K562 (cell line): ENCODE results near the gene PITPNC1. TPM values are rescaled to one million over a fixed set of nuclear protein-coding genes. Genes with fewer than 3 reads are reported as not detected.

Experiments used
- ASH1L ChIP-seq: fragments of 450-650 bp; IDR thresholded peaks from 2 replicates; pipeline ENCODE4 v1.6.1; 2018; ENCODE audit warnings: borderline replicate concordance, mild to moderate bottlenecking, low read depth; ENCODE audit not compliant: partially characterized antibody
- BACH1 ChIP-seq: fragments of 200-800 bp; sonication (Bioruptor generic); IDR thresholded peaks from 2 replicates; pipeline ENCODE4 v1.6.1; 2016; ENCODE audit warnings: missing genetic modification characterization, missing compliant biosample characterization
- CHD1 ChIP-seq: fragments of 200-600 bp; sonication (generic); IDR thresholded peaks from one replicate; pipeline ENCODE4 v1.6.1; 2012; ENCODE audit warnings: mild to moderate bottlenecking, moderate library complexity, low read length, inconsistent platforms
- ELF4 ChIP-seq: fragments of 450-650 bp; formaldehyde crosslinking; IDR thresholded peaks from 2 replicates; pipeline ENCODE4 v1.4.0; 2022; ENCODE audit warnings: missing genetic modification characterization
- GABPA ChIP-seq: fragments of 200-800 bp; sonication (Bioruptor generic); conservative IDR thresholded peaks from 2 replicates; pipeline ENCODE4 v1.6.1; 2016; ENCODE audit warnings: low read depth, missing genetic modification characterization, missing compliant biosample characterization
- HNRNPUL1 ChIP-seq: fragments of 200-400 bp; formaldehyde crosslinking; IDR thresholded peaks from 2 replicates; pipeline ENCODE4 v1.6.1; 2017; ENCODE audit warnings: low read length
- HSF4 ChIP-seq: fragments of 250-450 bp; sonication (Bioruptor Pico); IDR thresholded peaks from 2 replicates; pipeline ENCODE4 v2.1.2; 2022; ENCODE audit warnings: mild to moderate bottlenecking, moderate library complexity, borderline replicate concordance
- MCM3 ChIP-seq: fragments of 450-650 bp; IDR thresholded peaks from 2 replicates; pipeline ENCODE4 v1.6.1; 2016
- MYBL2 ChIP-seq, 2 experiments: fragments of 450-650 bp in 1 of 2; sonication (generic) in 1 of 2; formaldehyde crosslinking in 1 of 2; IDR thresholded peaks; 2 replicates each; pipeline versions ENCODE4 v1.6.1 to v1.8.1; 2017 to 2022; ENCODE audit warnings: borderline replicate concordance in 1 of 2, inconsistent platforms in 1 of 2, low read depth in 1 of 2, mild to moderate bottlenecking in 1 of 2, missing genetic modification reagents in 1 of 2, moderate library complexity in 1 of 2
- NR2F6 ChIP-seq: fragments of 450-650 bp; formaldehyde crosslinking; IDR thresholded peaks from 2 replicates; pipeline ENCODE4 v1.4.0; 2020; ENCODE audit warnings: mild to moderate bottlenecking
- PHB2 ChIP-seq: fragments of 450-650 bp; IDR thresholded peaks from 2 replicates; pipeline ENCODE4 v1.6.1; 2017; ENCODE audit warnings: low read depth
- RBM22 ChIP-seq: fragments of 200-400 bp; formaldehyde crosslinking; IDR thresholded peaks from 2 replicates; pipeline ENCODE4 v1.6.1; 2018; ENCODE audit warnings: low read length, low read depth; ENCODE audit not compliant: poor library complexity, severe bottlenecking
- RBM39 ChIP-seq: fragments of 200-400 bp; formaldehyde crosslinking; optimal IDR thresholded peaks from 2 replicates; pipeline ENCODE3; 2018; ENCODE audit warnings: low read depth, low read length
- SUPT5H ChIP-seq: fragments of 450-650 bp; IDR thresholded peaks from 2 replicates; pipeline ENCODE4 v1.6.1; 2016
- ZNF121 ChIP-seq: sonication (generic); formaldehyde crosslinking; conservative IDR thresholded peaks from 2 replicates; pipeline ENCODE4 v1.8.0; 2022; ENCODE audit warnings: missing genetic modification reagents
- ZNF134 ChIP-seq: fragments of 250-450 bp; sonication (Bioruptor Pico); conservative IDR thresholded peaks from 2 replicates; pipeline ENCODE4 v1.4.0; 2020
- ZNF444 ChIP-seq: fragments of 250-450 bp; sonication (Bioruptor Pico); IDR thresholded peaks from 2 replicates; pipeline ENCODE4 v1.4.0; 2020; ENCODE audit warnings: mild to moderate bottlenecking, moderate library complexity
- ZNF717 ChIP-seq: fragments of 250-450 bp; sonication (Bioruptor Pico); IDR thresholded peaks from 2 replicates; pipeline ENCODE4 v1.5.0; 2021
- polyA plus RNA-seq, 8 experiments: library from polyadenylated mRNA; depleted of rRNA in 4 of 8; stranded (reverse) in 5 of 8; unstranded in 3 of 8; fragments of >200 nt; fragmentation: Nextera tagmentation in 2 of 8; fragmentation: Illumina TruSeq in 1 of 8; extraction: Ambion mirVana in 2 of 8; extraction: Trizol in 1 of 8; gene quantifications; 2 replicates each; pipeline versions ENCODE4 v1.2.1 to v1.2.3, GENCODE V29; 2011 to 2014; ENCODE audit warnings: inconsistent platforms in 1 of 8, missing spikeins in 1 of 8
- total RNA-seq, 7 experiments: library from RNA; depleted of rRNA in 6 of 7; stranded (reverse); fragments of >200 nt in 6 of 7; fragmentation: Illumina TruSeq in 2 of 7; extraction: Trizol in 2 of 7; gene quantifications; 2 replicates each; pipeline versions ENCODE4 v1.2.1 to v1.2.3, GENCODE V29; 2011 to 2021; ENCODE audit warnings: low replicate concordance in 1 of 7
- TF ChIP-seq, protein P1 (sequence below): sonication (generic); formaldehyde crosslinking; IDR thresholded peaks from 2 replicates; pipeline ENCODE4 v1.8.1; 2023; ENCODE audit warnings: mild to moderate bottlenecking, missing genetic modification reagents
- TF ChIP-seq, protein P2 (sequence below): fragments of 250-450 bp; sonication (Bioruptor Pico); IDR thresholded peaks from 2 replicates; pipeline ENCODE4 v1.4.0; 2020; ENCODE audit warnings: mild to moderate bottlenecking, moderate library complexity
- TF ChIP-seq, protein P3 (sequence below): IDR thresholded peaks from 3 replicates; pipeline ENCODE4 v1.6.1; 2011; ENCODE audit warnings: borderline replicate concordance, mild to moderate bottlenecking; ENCODE audit not compliant: insufficient read length, insufficient read depth
- TF ChIP-seq, protein P4 (sequence below): sonication (generic); formaldehyde crosslinking; IDR thresholded peaks from 2 replicates; pipeline ENCODE4 v1.8.0; 2023; ENCODE audit warnings: mild to moderate bottlenecking, missing genetic modification reagents

Gene PITPNC1
- total and polyA plus RNA-seq, 9 of the 15 experiments (the other 6 are each of a cell fraction or from before 2014, with no cell fraction given): 0.11 to 1.1 (median 0.65) TPM

DNA sequence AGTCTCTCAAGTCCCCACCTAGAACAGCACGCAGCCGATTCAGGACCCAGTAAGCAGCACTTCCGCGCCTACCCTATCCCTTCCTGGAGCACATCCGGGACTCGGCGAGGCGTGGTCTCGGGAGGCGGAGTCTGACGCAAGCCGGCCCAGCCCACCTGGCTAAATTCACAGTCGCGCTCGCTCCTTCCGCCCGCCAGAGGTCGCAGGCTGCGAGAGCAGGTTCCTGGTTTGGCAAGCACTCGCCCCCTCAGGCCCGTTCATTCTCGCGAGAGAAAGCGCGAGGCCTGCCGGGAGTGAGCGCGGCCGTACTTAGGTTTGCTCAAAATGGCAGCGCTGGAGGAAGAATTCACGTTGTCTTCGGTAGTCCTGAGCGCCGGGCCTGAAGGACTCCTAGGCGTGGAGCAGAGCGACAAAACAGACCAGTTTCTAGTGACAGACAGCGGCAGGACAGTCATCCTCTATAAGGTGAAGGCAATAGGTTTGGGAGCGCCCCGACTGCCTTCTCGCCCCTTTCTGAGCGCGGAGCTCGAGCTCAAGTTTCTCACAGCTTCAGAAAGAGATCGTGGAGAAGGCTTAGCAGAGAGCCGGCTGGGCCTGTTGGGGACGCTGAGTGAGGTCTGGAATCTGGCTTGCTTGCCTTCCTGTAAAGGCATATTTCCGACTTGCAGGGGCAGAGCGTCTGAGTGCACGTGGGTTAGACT is 340.7 kb downstream of the PITPNC1 start, which contains the start of gene NOL11 (continued):
- TF ChIP-seq ZNF134 (no peak), ELF4 (CRISPR knock-in tag) (no peak), BACH1 (tag) (no peak), SUPT5H (peak; percentile 96), CHD1 (peak; percentile 71), MCM3 (no peak), PHB2 (no peak), HNRNPUL1 (no peak), NR2F6 (CRISPR knock-in tag) (no peak), RBM22 (peak; percentile 87), ASH1L (peak; percentile 35), ZNF717 (CRISPR knock-in tag) (no peak), MYBL2 (IDR thresholded peaks at IDR 0.05; ENCODE audit: low read depth) (no peak), MYBL2 (CRISPR knock-in tag; IDR thresholded peaks at IDR 0.05; ENCODE audit: borderline replicate concordance) (no peak), ZNF121 (CRISPR knock-in tag) (no peak), HSF4 (no peak), GABPA (tag) (peak; percentile 87), ZNF444 (CRISPR knock-in tag) (no peak), RBM39 (no peak)
- TF ChIP-seq, protein P1, sequence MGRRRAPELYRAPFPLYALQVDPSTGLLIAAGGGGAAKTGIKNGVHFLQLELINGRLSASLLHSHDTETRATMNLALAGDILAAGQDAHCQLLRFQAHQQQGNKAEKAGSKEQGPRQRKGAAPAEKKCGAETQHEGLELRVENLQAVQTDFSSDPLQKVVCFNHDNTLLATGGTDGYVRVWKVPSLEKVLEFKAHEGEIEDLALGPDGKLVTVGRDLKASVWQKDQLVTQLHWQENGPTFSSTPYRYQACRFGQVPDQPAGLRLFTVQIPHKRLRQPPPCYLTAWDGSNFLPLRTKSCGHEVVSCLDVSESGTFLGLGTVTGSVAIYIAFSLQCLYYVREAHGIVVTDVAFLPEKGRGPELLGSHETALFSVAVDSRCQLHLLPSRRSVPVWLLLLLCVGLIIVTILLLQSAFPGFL (CRISPR knock-in tag): no peak
- TF ChIP-seq, protein P2, sequence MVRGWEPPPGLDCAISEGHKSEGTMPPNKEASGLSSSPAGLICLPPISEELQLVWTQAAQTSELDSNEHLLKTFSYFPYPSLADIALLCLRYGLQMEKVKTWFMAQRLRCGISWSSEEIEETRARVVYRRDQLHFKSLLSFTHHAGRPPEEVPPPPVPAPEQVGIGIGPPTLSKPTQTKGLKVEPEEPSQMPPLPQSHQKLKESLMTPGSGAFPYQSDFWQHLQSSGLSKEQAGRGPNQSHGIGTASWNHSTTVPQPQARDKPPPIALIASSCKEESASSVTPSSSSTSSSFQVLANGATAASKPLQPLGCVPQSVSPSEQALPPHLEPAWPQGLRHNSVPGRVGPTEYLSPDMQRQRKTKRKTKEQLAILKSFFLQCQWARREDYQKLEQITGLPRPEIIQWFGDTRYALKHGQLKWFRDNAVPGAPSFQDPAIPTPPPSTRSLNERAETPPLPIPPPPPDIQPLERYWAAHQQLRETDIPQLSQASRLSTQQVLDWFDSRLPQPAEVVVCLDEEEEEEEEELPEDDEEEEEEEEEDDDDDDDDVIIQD (CRISPR knock-in tag): no peak
- TF ChIP-seq, protein P3, sequence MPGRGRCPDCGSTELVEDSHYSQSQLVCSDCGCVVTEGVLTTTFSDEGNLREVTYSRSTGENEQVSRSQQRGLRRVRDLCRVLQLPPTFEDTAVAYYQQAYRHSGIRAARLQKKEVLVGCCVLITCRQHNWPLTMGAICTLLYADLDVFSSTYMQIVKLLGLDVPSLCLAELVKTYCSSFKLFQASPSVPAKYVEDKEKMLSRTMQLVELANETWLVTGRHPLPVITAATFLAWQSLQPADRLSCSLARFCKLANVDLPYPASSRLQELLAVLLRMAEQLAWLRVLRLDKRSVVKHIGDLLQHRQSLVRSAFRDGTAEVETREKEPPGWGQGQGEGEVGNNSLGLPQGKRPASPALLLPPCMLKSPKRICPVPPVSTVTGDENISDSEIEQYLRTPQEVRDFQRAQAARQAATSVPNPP: no peak
- TF ChIP-seq, protein P4, sequence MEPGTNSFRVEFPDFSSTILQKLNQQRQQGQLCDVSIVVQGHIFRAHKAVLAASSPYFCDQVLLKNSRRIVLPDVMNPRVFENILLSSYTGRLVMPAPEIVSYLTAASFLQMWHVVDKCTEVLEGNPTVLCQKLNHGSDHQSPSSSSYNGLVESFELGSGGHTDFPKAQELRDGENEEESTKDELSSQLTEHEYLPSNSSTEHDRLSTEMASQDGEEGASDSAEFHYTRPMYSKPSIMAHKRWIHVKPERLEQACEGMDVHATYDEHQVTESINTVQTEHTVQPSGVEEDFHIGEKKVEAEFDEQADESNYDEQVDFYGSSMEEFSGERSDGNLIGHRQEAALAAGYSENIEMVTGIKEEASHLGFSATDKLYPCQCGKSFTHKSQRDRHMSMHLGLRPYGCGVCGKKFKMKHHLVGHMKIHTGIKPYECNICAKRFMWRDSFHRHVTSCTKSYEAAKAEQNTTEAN (CRISPR knock-in tag): no peak
